HEK293 (cell line): ENCODE results near the gene WNT16.
A peak's percentile ranks its signal among the peaks of the same experiment; 100 is the strongest.

Experiments used
- CTCF ChIP-seq: fragments of 450-650 bp; formaldehyde crosslinking; IDR thresholded peaks from 2 replicates; pipeline ENCODE4 v1.5.1; 2016; ENCODE audit warnings: missing biosample characterization, missing genetic modification characterization
- PATZ1 ChIP-seq: fragments of 450-650 bp; formaldehyde crosslinking; IDR thresholded peaks from 2 replicates; pipeline ENCODE4 v1.5.1; 2016; ENCODE audit warnings: missing biosample characterization, missing genetic modification characterization
- SP2 ChIP-seq: fragments of 450-650 bp; formaldehyde crosslinking; IDR thresholded peaks from 2 replicates; pipeline ENCODE4 v1.5.1; 2016; ENCODE audit warnings: missing biosample characterization, missing genetic modification characterization
- TCF7L2 ChIP-seq: IDR thresholded peaks from 2 replicates; pipeline ENCODE4 v1.6.1; 2011; ENCODE audit warnings: low read depth, mild to moderate bottlenecking, inconsistent platforms, low read length, moderate library complexity, borderline replicate concordance
- YY2 ChIP-seq: fragments of 450-650 bp; formaldehyde crosslinking; IDR thresholded peaks from 2 replicates; pipeline ENCODE4 v1.5.1; 2016; ENCODE audit warnings: missing biosample characterization, missing genetic modification characterization
- ZBTB1 ChIP-seq: fragments of 450-650 bp; formaldehyde crosslinking; IDR thresholded peaks from 2 replicates; pipeline ENCODE4 v1.5.1; 2016; ENCODE audit warnings: missing biosample characterization, missing genetic modification characterization
- ZBTB21 ChIP-seq: fragments of 450-650 bp; formaldehyde crosslinking; IDR thresholded peaks from 2 replicates; pipeline ENCODE4 v1.5.1; 2017; ENCODE audit warnings: missing biosample characterization, missing genetic modification characterization
- ZNF184 ChIP-seq: fragments of 450-650 bp; IDR thresholded peaks from 2 replicates; pipeline ENCODE4 v1.5.1; 2018; ENCODE audit warnings: missing biosample characterization, mild to moderate bottlenecking, missing genetic modification characterization
- ZNF26 ChIP-seq: fragments of 450-650 bp; formaldehyde crosslinking; IDR thresholded peaks from 2 replicates; pipeline ENCODE4 v1.5.1; 2016; ENCODE audit warnings: missing biosample characterization, missing genetic modification characterization
- ZNF292 ChIP-seq: fragments of 450-650 bp; formaldehyde crosslinking; IDR thresholded peaks from 2 replicates; pipeline ENCODE4 v1.5.1; 2016; ENCODE audit warnings: low read depth, missing biosample characterization, missing genetic modification characterization, borderline replicate concordance
- ZNF37A ChIP-seq: fragments of 450-650 bp; IDR thresholded peaks from 2 replicates; pipeline ENCODE4 v1.5.1; 2018; ENCODE audit warnings: missing biosample characterization, missing genetic modification characterization
- TF ChIP-seq, protein P1 (sequence below): sonication (generic); formaldehyde crosslinking; IDR thresholded peaks from 2 replicates; pipeline ENCODE4 v1.8.1; 2022; ENCODE audit warnings: mild to moderate bottlenecking, moderate library complexity, missing genetic modification reagents
- TF ChIP-seq, protein P2 (sequence below): fragments of 450-650 bp; formaldehyde crosslinking; IDR thresholded peaks from 2 replicates; pipeline ENCODE4 v1.5.1; 2016; ENCODE audit warnings: missing biosample characterization, missing genetic modification characterization
- TF ChIP-seq, protein P3 (sequence below): fragments of 450-650 bp; formaldehyde crosslinking; IDR thresholded peaks from 2 replicates; pipeline ENCODE4 v1.5.1; 2016; ENCODE audit warnings: missing biosample characterization, missing genetic modification characterization, low read depth

GRCh38 chr7:121298831-121299239, 30.0 kb upstream of the WNT16 start:
- TF ChIP-seq CTCF: no peak
- no peak for TF ChIP-seq SP2 (tag by site-specific recombination)
- TF ChIP-seq TCF7L2: no peak
- 0 out of 2 replicates have a peak, but pooled peaks have one; percentile 15 for TF ChIP-seq ZBTB21 (tag by site-specific recombination)
- TF ChIP-seq, protein P1, sequence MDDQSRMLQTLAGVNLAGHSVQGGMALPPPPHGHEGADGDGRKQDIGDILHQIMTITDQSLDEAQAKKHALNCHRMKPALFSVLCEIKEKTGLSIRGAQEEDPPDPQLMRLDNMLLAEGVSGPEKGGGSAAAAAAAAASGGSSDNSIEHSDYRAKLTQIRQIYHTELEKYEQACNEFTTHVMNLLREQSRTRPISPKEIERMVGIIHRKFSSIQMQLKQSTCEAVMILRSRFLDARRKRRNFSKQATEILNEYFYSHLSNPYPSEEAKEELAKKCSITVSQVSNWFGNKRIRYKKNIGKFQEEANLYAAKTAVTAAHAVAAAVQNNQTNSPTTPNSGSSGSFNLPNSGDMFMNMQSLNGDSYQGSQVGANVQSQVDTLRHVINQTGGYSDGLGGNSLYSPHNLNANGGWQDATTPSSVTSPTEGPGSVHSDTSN (CRISPR knock-in tag): no peak
- TF ChIP-seq ZNF184 (tag by site-specific recombination): no peak
- 0 out of 2 replicates have a peak, but pooled peaks have one; percentile 42 for TF ChIP-seq YY2 (tag by site-specific recombination)
- TF ChIP-seq, protein P2, sequence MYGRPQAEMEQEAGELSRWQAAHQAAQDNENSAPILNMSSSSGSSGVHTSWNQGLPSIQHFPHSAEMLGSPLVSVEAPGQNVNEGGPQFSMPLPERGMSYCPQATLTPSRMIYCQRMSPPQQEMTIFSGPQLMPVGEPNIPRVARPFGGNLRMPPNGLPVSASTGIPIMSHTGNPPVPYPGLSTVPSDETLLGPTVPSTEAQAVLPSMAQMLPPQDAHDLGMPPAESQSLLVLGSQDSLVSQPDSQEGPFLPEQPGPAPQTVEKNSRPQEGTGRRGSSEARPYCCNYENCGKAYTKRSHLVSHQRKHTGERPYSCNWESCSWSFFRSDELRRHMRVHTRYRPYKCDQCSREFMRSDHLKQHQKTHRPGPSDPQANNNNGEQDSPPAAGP: no peak
- TF ChIP-seq, protein P3, sequence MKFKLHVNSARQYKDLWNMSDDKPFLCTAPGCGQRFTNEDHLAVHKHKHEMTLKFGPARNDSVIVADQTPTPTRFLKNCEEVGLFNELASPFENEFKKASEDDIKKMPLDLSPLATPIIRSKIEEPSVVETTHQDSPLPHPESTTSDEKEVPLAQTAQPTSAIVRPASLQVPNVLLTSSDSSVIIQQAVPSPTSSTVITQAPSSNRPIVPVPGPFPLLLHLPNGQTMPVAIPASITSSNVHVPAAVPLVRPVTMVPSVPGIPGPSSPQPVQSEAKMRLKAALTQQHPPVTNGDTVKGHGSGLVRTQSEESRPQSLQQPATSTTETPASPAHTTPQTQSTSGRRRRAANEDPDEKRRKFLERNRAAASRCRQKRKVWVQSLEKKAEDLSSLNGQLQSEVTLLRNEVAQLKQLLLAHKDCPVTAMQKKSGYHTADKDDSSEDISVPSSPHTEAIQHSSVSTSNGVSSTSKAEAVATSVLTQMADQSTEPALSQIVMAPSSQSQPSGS: no peak
- TF ChIP-seq ZNF26: no peak
- TF ChIP-seq ZNF292 (tag by site-specific recombination): no peak
- TF ChIP-seq ZBTB1: no peak
- TF ChIP-seq PATZ1 (tag by site-specific recombination): no peak
- no peak for TF ChIP-seq ZNF37A
